GM11168 (cell line): ENCODE data around the gene GPC5.
"Not testable (repeated sequence)": the region's sequence is repeated elsewhere in the genome, so short reads cannot be mapped to it uniquely, and the experiment has no call there.

Experiments used
- in situ Hi-C: fragments of 300-500 bp; cut with MboI; formaldehyde crosslinking; loops from one replicate; pipeline ENCODE4 v1.12.0; 2022; ENCODE audit warnings: low sequenced_read_pairs; ENCODE audit not compliant: unreplicated experiment

GPC5 gene

GRCh38 chr13:92613921-92614320 is 1215.5 kb downstream of the GPC5 start:
- in situ Hi-C loops, result no loop called here

- in situ Hi-C loops, result no loop called here
Observed at GRCh38 chr13:92621985-92622384, 1223.6 kb downstream of the GPC5 start.

GRCh38 chr13:92622905-92623304 is 1224.5 kb downstream of the GPC5 start:
- in situ Hi-C loops, result no loop called here

GRCh38 chr13:92626274-92626673 is 1227.9 kb downstream of the GPC5 start:
- in situ Hi-C loops, result no loop called here

- in situ Hi-C loops, result no loop called here
Observed at GRCh38 chr13:92640936-92641335, 1242.5 kb downstream of the GPC5 start.

GRCh38 chr13:92649140-92649813 is 1250.9 kb downstream of the GPC5 start:
- in situ Hi-C loops, result no loop called here

- in situ Hi-C loops, result no loop called here
Observed at GRCh38 chr13:92656103-92656502, 1257.7 kb downstream of the GPC5 start.

GRCh38 chr13:92656648-92657047 is 1258.2 kb downstream of the GPC5 start:
- in situ Hi-C loops, result no loop called here

GRCh38 chr13:92657565-92657964 is 1259.1 kb downstream of the GPC5 start:
- in situ Hi-C loops, result no loop called here

- in situ Hi-C loops, result no loop called here
Observed at GRCh38 chr13:92658293-92658692, 1259.9 kb downstream of the GPC5 start.

GRCh38 chr13:92661406-92661805 is 1263.0 kb downstream of the GPC5 start:
- in situ Hi-C loops, result no loop called here

GRCh38 chr13:92668157-92668556 is 1269.7 kb downstream of the GPC5 start:
- in situ Hi-C loops, result no loop called here

GRCh38 chr13:92670096-92670495 is 1271.7 kb downstream of the GPC5 start:
- in situ Hi-C loops, result no loop called here

GRCh38 chr13:92671821-92672220 is 1273.4 kb downstream of the GPC5 start:
- in situ Hi-C loops, result no loop called here

- in situ Hi-C loops, result no loop called here
Observed at GRCh38 chr13:92676246-92676645, 1277.8 kb downstream of the GPC5 start.

GRCh38 chr13:92677571-92677970 is 1279.2 kb downstream of the GPC5 start:
- in situ Hi-C loops, result no loop called here

- in situ Hi-C loops, result no loop called here
Observed at GRCh38 chr13:92679602-92680001, 1281.2 kb downstream of the GPC5 start.

- in situ Hi-C loops, result no loop called here
Observed at GRCh38 chr13:92681239-92681638, 1282.8 kb downstream of the GPC5 start.

GRCh38 chr13:92682832-92683517 is 1284.6 kb downstream of the GPC5 start:
- in situ Hi-C loops, result no loop called here

- in situ Hi-C loops, result no loop called here
Observed at GRCh38 chr13:92694047-92694446, 1295.6 kb downstream of the GPC5 start.

GRCh38 chr13:92695827-92696226 is 1297.4 kb downstream of the GPC5 start:
- in situ Hi-C loops, result not testable (repeated sequence)

- in situ Hi-C loops, result no loop called here
Observed at GRCh38 chr13:92716749-92717148, 1318.3 kb downstream of the GPC5 start.
